Stimulated activated CD8-positive, alpha-beta memory T cell treated with anti-CD3 and anti-CD28 coated beads, Interleukin-7, amount 100 ng/mL, for 4 hours (primary cell): Measurements from ENCODE around the gene IQCE.

Source experiments
- DNase-seq, 2 donors: peaks; one replicate each; pipeline ENCODE4 v3.0.0-alpha.2; 2020; ENCODE audit warnings: low read depth in 2 of 2

The IQCE gene

GRCh38 chr7:2646336-2646679 is 87.5 kb downstream of the IQCE start:
- no peak for DNase-seq

GRCh38 chr7:2646680-2647571 is 88.1 kb downstream of the IQCE start:
- no peak for DNase-seq

GRCh38 chr7:2647594-2648172 is 88.9 kb downstream of the IQCE start:
- no peak for DNase-seq

- DNase-seq, result no peak
Observed at GRCh38 chr7:2649139-2649838, 90.5 kb downstream of the IQCE start.

- no peak for DNase-seq
Observed at GRCh38 chr7:2649991-2650390, 91.2 kb downstream of the IQCE start.

GRCh38 chr7:2650451-2650850 is 91.7 kb downstream of the IQCE start:
- no peak for DNase-seq

- DNase-seq, result no peak
Observed at GRCh38 chr7:2651336-2651735, 92.6 kb downstream of the IQCE start.

GRCh38 chr7:2651847-2652735 is 93.3 kb downstream of the IQCE start:
- DNase-seq, result no peak

GRCh38 chr7:2652736-2653060 is 93.9 kb downstream of the IQCE start:
- DNase-seq, result no peak

- no peak for DNase-seq
Observed at GRCh38 chr7:2654059-2654458, 95.3 kb downstream of the IQCE start.

GRCh38 chr7:2655870-2656614 is 97.3 kb downstream of the IQCE start:
- DNase-seq, result no peak

- no peak for DNase-seq
Observed at GRCh38 chr7:2657208-2657607, 98.4 kb downstream of the IQCE start.

- no peak for DNase-seq
Observed at GRCh38 chr7:2657920-2658671, 99.3 kb downstream of the IQCE start.

GRCh38 chr7:2658941-2659340 is 100.2 kb downstream of the IQCE start:
- no peak for DNase-seq

- no peak for DNase-seq
Observed at GRCh38 chr7:2659556-2660358, 101.0 kb downstream of the IQCE start.

GRCh38 chr7:2660359-2661095 is 101.7 kb downstream of the IQCE start:
- DNase-seq, result no peak

GRCh38 chr7:2661096-2661449 is 102.3 kb downstream of the IQCE start:
- DNase-seq, result no peak

GRCh38 chr7:2661602-2662272 is 103.0 kb downstream of the IQCE start:
- no peak for DNase-seq
